ENCODE measurements around the gene TWIST1. TPM values are rescaled to one million over a fixed set of nuclear protein-coding genes. Genes with fewer than 3 reads are reported as not detected.

Gene TWIST1
- total RNA-seq, 1 donor = 33.2 TPM

DNA sequence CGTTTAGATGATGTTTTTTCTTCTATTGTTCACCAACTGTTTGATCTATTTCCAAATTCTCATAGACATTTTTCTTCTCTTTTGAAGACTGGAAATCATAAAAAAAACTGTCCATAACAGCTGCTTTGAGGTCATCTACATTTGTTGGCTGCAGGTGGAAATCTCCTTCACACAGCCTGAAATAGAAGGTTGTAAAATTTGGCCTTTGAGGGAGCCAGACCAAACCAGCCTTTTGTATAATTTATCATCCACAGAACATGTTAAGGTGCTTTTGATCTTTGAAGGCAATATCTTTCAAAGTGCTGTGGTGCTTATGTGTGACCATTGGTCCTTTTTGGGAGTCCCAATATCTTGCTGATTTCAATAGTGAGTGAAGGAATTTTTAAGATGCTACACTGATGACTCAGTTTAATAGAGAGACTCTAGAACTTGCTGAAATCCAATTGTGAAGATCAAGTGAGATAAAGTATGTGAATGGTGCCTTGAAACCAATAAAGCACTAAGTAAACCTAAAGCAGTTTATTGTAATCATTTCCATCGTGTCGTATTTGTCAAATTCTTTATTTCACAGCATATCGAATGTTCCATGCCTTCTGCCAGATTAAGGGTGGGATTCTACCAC lies 22.4 kb upstream of the TWIST1 start:
- H3K4me3 ChIP-seq (ENCODE audit: low read depth, low read length) = no peak overlapping the region
- no peak for DNase-seq (ENCODE audit: low read depth)
- no peak for TF ChIP-seq CTCF (IDR thresholded peaks at IDR 0.05; ENCODE audit: insufficient read depth, low read length)

DNA sequence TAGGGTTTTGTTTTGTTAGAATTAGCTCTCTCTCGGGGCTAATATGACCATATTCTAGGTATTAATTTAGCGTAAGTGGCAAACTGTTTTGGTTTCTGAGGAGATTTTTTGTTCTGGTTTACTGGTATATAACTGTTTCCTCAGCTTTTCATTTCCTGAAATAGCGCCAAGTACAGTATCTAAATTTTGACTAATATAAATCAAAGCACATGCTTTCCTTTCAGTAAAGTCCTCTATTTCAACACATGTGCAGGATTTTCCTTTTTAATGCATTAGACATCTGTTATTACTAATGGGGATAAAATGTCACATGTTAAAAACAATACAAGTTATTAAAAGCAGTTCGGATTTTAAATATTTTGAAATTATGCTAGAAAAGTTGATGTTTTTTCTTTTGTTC lies 16.4 kb upstream of the TWIST1 start:
- H3K4me3 ChIP-seq (ENCODE audit: low read depth, low read length) = no peak overlapping the region
- TF ChIP-seq CTCF (IDR thresholded peaks at IDR 0.05; ENCODE audit: insufficient read depth, low read length) = no peak
- DNase-seq (ENCODE audit: low read depth) = peak; percentile 60

DNA sequence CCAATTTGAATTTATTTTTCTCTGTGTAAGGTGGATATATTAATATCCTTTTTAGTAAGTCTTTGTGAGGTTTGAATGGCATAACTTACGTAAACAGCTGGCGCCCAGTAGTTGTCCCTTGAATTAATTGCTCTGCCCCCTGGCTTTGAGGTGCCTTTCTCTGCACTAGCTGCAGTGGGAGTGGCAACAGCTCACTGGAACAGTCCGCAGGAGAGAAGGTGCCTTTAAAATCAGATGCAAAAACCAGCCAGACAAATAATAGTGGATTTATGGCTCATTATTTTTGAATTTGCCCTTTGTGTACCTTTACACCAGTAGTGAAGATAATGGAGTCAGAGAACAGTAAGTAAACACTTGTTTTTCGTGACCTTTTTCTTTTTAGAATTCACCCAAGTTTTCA lies 16.0 kb upstream of the TWIST1 start:
- DNase-seq (ENCODE audit: low read depth) = no peak
- H3K4me3 ChIP-seq (ENCODE audit: low read depth, low read length) = no peak overlapping the region
- no peak for TF ChIP-seq CTCF (IDR thresholded peaks at IDR 0.05; ENCODE audit: insufficient read depth, low read length)

- no peak for DNase-seq (ENCODE audit: low read depth)
- no peak overlapping the region for H3K4me3 ChIP-seq (ENCODE audit: low read depth, low read length)
- TF ChIP-seq CTCF (IDR thresholded peaks at IDR 0.05; ENCODE audit: insufficient read depth, low read length) = no peak
These were observed 11.4 kb upstream of the TWIST1 start for GRCh38 chr7:19128856-19129255.

DNA sequence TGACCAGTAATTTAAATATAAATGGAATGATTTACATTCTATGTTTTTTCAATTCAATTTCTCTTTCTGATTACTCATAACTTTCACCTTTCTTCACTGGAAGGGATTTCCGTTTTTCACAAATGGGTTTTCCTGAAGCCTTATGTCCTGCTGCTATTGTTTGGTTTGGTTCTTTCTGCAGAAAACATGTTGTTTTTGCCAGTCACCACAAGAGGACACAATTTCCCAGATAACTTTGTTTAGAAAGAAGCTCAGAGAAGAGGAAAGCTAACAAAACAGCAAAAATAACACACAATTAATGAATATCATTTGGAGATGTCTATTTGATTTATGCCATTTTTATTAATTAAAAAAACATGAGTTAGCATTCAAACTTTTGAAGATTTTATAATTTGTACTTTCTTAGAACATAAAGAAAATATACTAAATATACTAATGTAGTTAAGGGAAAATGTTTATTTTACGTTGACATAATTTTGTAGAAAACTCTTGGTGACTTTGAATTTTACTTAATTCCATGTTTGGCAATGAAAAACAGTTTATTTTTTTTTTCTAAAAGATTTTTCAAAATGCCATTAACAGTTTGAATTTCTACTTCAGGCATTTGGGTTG lies 4.6 kb upstream of the TWIST1 start:
- DNase-seq (ENCODE audit: low read depth) = peak; percentile 74
- no peak overlapping the region for H3K4me3 ChIP-seq (ENCODE audit: low read depth, low read length)
- peak; percentile 89 for TF ChIP-seq CTCF (IDR thresholded peaks at IDR 0.05; ENCODE audit: insufficient read depth, low read length)

- H3K4me3 ChIP-seq (ENCODE audit: low read depth, low read length) = no peak overlapping the region
- DNase-seq (ENCODE audit: low read depth) = no peak
- TF ChIP-seq CTCF (IDR thresholded peaks at IDR 0.05; ENCODE audit: insufficient read depth, low read length) = no peak
These were observed 2.5 kb upstream of the TWIST1 start for GRCh38 chr7:19119870-19120486.

Data from fibroblast of the aortic adventitia (primary cell).